Renal pelvis (tissue), 4 donors: ENCODE data around the gene LMO1. TPM values are rescaled to one million over a fixed set of nuclear protein-coding genes. Genes with fewer than 3 reads are reported as not detected.
A peak's percentile ranks its signal among the peaks of the same experiment; 100 is the strongest.

Experiments
- DNase-seq: peaks from one replicate; pipeline ENCODE4 v3.0.0-alpha.2; 2013
- polyA plus RNA-seq, 3 donors: library from polyadenylated mRNA; unstranded; fragments of 120-200 nt; gene quantifications; one replicate each; pipeline ENCODE4 v1.2.1, GENCODE V29; 2013; ENCODE audit not compliant: insufficient read length in 3 of 3

LMO1 gene
- polyA plus RNA-seq, 3 donors = 0.30 to 0.85 (median 0.74) TPM

DNA sequence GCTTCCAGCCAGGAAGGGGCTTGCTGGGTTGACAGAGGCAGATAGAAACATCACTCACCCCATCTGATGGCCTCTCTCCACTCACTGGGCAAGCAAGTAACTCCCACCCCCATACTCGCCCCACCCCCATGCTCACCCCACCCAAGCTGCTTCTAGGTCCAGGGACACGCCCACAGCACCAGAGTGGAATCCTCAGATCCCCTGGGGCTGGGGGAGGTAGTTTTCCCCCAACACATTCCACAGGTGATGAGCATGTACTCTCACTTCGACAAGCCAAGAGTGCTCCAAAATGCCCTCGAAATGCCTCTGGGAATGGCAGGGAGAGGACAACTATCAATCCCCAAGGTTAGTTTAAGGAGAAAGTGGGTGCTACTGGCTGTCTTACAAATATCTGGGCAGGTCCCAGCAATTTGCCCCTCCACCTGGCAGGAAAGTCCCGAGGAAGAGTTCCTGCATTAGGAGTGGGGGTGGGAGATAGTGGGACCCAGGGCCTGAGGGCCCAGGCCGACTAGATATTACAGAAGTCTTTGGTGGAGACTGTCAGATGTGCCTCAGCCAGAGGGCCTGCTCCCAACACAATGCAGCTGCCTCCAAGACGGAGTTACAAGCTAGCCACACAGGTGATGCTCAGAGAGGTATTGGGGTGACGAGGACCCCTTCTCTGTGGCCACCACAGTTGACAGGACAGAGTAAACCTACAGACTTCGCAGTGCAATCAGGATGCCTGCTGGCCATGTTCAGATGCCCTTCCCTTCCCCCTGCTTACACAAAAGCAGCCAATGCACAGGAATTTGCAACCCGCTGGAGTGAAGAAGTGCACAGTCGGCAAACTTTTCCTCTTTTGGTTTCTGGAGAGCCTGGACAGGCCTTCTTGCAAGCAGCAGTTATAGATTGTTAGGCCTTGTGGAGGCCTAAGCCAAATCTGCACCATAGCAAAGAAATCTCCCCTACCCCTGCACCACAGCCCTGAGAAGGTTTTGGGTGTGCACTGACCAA, 2.9 kb upstream of the LMO1 start:
- DNase-seq = no peak

- DNase-seq = no peak
Observed at GRCh38 chr11:8265681-8266241, 2.1 kb upstream of the LMO1 start.

GRCh38 chr11:8263109-8263768, 439 bp downstream of the LMO1 start:
- no peak for DNase-seq

DNA sequence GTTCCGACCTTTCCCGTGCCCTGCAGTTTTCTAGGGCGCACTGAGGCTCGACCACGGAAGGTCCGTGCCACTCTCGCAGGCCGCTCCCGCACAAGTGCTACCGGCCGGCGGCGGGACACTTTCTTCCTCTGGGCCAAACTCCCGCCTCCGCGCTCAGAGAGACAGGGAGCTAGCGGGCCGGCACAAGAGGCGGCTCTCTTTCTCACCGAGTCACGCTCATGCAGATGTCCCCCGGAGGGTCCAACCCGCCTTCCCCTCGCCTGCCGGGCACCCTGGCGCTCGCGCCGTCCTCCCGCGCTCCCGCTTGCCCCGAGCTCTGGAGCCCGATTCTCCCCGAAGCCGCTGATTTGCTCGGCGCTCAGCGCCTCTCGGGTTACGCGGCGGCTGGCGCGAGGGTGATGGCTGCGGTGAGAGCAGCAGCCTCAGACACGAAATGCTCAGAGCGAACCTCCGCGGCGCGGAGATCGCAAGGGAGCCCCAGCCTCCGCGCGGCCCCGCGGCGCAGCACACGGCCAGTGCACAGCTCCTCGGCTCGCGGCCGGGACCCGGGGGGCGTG, 1.0 kb downstream of the LMO1 start:
- DNase-seq = peak; percentile 65

- no peak for DNase-seq
Observed at GRCh38 chr11:8261921-8262551, 1.6 kb downstream of the LMO1 start.

GRCh38 chr11:8261291-8261690, 2.4 kb downstream of the LMO1 start:
- DNase-seq = no peak

- DNase-seq = no peak
Observed at GRCh38 chr11:8260202-8260966, 3.3 kb downstream of the LMO1 start.

GRCh38 chr11:8259306-8259959, 4.2 kb downstream of the LMO1 start:
- DNase-seq = no peak

GRCh38 chr11:8258784-8259183, 4.9 kb downstream of the LMO1 start:
- no peak for DNase-seq

GRCh38 chr11:8258289-8258688, 5.4 kb downstream of the LMO1 start:
- no peak for DNase-seq

DNA sequence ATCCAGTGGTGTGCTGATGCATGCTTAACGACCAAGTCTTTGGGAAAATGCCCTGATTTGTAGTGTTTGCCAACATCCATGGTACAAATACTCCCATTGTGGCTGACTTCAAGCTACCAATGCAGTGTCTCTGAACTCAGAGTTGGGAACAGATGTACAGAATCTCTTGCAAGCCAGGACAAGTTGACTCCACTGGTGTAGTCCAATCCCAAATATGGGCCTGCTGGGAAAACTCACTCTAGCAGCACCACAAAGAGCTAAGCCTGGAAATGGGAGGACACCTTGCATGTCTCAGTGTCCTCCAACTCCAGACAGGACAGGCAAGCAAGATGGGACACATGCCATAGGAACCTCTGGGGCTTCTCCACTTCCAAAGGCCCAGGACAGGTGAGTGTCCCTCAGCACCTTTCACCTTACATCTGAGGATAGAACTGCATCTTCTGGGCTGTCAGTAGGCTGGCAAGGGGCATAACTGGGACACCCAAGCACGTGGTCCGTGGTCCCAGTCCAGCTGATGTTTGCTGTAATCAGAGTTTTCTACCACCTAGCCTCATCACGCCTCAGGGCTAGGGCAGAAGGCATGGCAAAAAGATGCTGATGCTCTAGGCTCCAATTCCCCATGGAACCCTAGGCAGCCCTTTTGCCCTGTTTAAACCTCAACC, 6.5 kb downstream of the LMO1 start:
- no peak for DNase-seq

DNA sequence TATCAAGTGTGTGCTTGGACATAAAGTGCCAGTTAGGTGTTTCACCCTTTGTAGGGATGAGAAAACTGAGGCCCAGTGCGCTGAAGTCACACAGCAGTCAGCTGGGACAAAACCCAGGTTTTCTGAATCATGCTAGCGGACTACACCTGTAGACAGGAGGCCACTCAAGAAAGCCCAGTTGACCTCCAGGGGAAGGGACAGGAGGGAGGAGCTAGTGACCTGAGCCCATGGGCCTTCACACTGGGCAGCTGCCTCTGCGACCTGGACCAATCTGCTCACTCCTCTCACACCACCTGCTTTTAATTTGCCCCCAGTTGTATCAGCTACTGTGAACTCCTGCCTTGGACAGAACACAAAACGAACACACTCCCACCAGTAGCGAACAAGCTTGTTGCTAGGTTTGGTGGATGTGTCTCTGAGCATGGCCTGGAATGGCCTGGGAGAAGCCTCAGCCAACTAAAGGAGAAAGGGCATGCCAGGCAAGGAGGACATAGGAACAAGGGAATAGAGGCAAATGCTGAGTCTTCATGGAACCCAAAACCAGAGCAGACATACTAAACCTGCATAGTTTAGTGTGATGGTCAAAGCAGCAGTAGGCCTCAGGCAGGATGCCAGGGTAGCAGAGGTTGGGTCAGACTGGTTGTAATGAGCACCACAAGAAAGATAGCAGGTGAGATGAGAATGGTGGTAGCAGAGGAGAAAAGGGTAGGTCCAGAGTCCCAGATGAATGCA, 7.2 kb downstream of the LMO1 start:
- DNase-seq = no peak

GRCh38 chr11:8253566-8253965, 10.1 kb downstream of the LMO1 start:
- DNase-seq = no peak

- no peak for DNase-seq
Observed at GRCh38 chr11:8252946-8253345, 10.7 kb downstream of the LMO1 start.

DNA sequence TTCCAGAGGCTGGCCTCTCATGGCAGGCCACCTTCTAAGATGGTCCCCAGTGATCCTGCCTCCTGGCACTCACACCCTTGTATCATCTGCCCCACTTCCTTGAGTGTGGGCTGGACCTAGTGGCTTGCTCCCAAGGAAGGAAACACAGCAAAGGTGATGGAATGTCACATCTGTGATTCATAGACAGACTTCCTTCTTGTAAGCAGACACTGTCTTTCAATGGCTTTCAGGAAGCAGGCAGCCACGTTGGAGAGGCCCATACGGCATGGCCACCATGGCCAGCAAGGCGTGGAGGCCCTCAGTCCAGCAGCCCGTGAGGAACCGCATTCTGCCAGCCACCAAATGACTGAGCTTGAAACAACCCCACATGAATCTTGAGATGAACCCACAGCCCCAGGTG, 11.3 kb downstream of the LMO1 start:
- no peak for DNase-seq

DNA sequence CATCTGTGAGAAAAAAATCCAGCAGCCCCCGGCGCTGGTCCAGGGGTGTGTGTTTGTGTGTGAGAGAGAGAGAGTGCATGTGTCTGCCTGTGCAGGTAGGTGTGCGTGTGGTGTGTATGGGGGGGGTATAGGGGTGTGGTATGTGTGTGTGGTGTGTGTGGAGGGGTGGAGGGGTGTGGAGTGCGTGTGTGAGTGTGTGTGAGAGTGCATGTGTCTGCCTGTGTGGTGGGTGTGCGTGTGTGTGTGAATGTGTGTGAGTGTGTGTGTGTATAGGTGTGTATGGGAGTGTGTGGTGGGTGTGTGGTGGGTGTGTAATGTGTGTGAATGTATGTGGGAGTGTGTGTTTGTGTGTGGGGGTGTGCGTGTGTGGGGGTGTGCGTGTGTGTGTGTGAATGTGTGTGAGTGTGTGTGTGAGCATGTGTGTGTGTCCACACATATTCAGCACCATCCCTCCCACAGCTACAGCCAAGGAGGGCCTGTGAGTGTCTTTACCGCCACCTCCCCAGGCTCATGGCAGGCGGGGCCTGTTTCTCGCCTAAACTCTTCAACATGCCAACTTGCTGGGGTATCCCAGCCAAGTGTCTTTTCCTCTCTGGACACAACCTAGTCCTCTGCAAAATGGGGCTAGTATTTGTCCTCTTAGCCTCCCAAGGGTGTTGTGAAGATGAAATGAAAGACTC, 11.9 kb downstream of the LMO1 start:
- no peak for DNase-seq

GRCh38 chr11:8250981-8251615, 12.6 kb downstream of the LMO1 start:
- DNase-seq = no peak

GRCh38 chr11:8250434-8250833, 13.2 kb downstream of the LMO1 start:
- DNase-seq = no peak
